Activated T-cell treated with anti-CD3 and anti-CD28 coated beads for 1 hour (primary cell): ENCODE results near the gene APBB1.
A peak's percentile ranks its signal among the peaks of the same experiment; 100 is the strongest.

Experiments
- DNase-seq: peaks from one replicate; pipeline ENCODE4 v3.0.0-alpha.2; 2020; ENCODE audit warnings: low read depth

Gene APBB1

GRCh38 chr11:6391537-6392134 is 27.3 kb downstream of the APBB1 start:
- no peak for DNase-seq

GRCh38 chr11:6390718-6391469 is 28.0 kb downstream of the APBB1 start:
- DNase-seq, result no peak

- DNase-seq, result peak; percentile 89
These were observed 28.8 kb downstream of the APBB1 start, which contains the start of gene SMPD1 for GRCh38 chr11:6389905-6390717. Gene SMPD1, plus strand, starts transcription at chr11:6390474. Its CDS starts 125 bp downstream, at chr11:6390599.

- DNase-seq, result no peak
These were observed 30.1 kb downstream of the APBB1 start for GRCh38 chr11:6388748-6389147.

GRCh38 chr11:6387811-6388599 is 30.9 kb downstream of the APBB1 start:
- DNase-seq, result no peak

GRCh38 chr11:6385046-6385777 is 33.7 kb downstream of the APBB1 start:
- no peak for DNase-seq

GRCh38 chr11:6378640-6378989 is 40.3 kb downstream of the APBB1 start:
- no peak for DNase-seq

GRCh38 chr11:6377902-6378639 is 40.8 kb downstream of the APBB1 start:
- DNase-seq, result no peak

- DNase-seq, result no peak
These were observed 47.1 kb downstream of the APBB1 start for GRCh38 chr11:6371825-6372224.

- DNase-seq, result no peak
These were observed 53.2 kb downstream of the APBB1 start for GRCh38 chr11:6365659-6366058.

GRCh38 chr11:6362873-6363678 is 55.8 kb downstream of the APBB1 start:
- DNase-seq, result peak; percentile 50

- no peak for DNase-seq
These were observed 56.6 kb downstream of the APBB1 start for GRCh38 chr11:6362185-6362872.

- DNase-seq, result no peak
These were observed 58.7 kb downstream of the APBB1 start for GRCh38 chr11:6360183-6360582.

GRCh38 chr11:6357222-6357621 is 61.7 kb downstream of the APBB1 start:
- DNase-seq, result no peak

GRCh38 chr11:6356503-6357055 is 62.3 kb downstream of the APBB1 start:
- no peak for DNase-seq

- DNase-seq, result no peak
These were observed 64.0 kb downstream of the APBB1 start for GRCh38 chr11:6354651-6355485.

GRCh38 chr11:6353367-6353987 is 65.4 kb downstream of the APBB1 start:
- peak; percentile 35 for DNase-seq
